HuH-7.5 (cell line): ENCODE data around the gene LUC7L3.
"Not testable (repeated sequence)": the region's sequence is repeated elsewhere in the genome, so short reads cannot be mapped to it uniquely, and the experiment has no call there.

Source experiments
- DNase-seq: peaks from one replicate; pipeline ENCODE4 v3.0.0; 2011; ENCODE audit warnings: low spot score

The LUC7L3 gene

GRCh38 chr17:50719144-50719923 is at the start of gene LUC7L3:
Gene LUC7L3, plus strand, starts transcription at chr17:50719603. Its CDS starts 130 bp downstream, at chr17:50719733.
- DNase-seq, result peak; percentile 89

- DNase-seq, result no peak
These were observed 47.3 kb upstream of the LUC7L3 start for GRCh38 chr17:50672071-50672470.

- DNase-seq, result no peak
These were observed 46.4 kb upstream of the LUC7L3 start for GRCh38 chr17:50672831-50673551.

- no peak for DNase-seq
These were observed 44.2 kb upstream of the LUC7L3 start for GRCh38 chr17:50675190-50675589.

GRCh38 chr17:50675627-50676026 is 43.8 kb upstream of the LUC7L3 start:
- DNase-seq, result no peak

- DNase-seq, result no peak
These were observed 43.1 kb upstream of the LUC7L3 start for GRCh38 chr17:50676065-50676975.

GRCh38 chr17:50677851-50678375 is 41.5 kb upstream of the LUC7L3 start:
- DNase-seq, result no peak

GRCh38 chr17:50679008-50679544 is 40.3 kb upstream of the LUC7L3 start:
- no peak for DNase-seq

GRCh38 chr17:50680126-50680525 is 39.3 kb upstream of the LUC7L3 start:
- DNase-seq, result no peak

- not testable (repeated sequence) for DNase-seq
These were observed 38.7 kb upstream of the LUC7L3 start for GRCh38 chr17:50680543-50681262.

- peak; percentile 59 for DNase-seq
These were observed 37.9 kb upstream of the LUC7L3 start for GRCh38 chr17:50681263-50682200.

- DNase-seq, result no peak
These were observed 37.0 kb upstream of the LUC7L3 start for GRCh38 chr17:50682441-50682840.

- no peak for DNase-seq
These were observed 36.5 kb upstream of the LUC7L3 start for GRCh38 chr17:50682938-50683337.

- DNase-seq, result no peak
These were observed 35.7 kb upstream of the LUC7L3 start for GRCh38 chr17:50683434-50684287.

- no peak for DNase-seq
These were observed 35.2 kb upstream of the LUC7L3 start for GRCh38 chr17:50684288-50684611.

GRCh38 chr17:50684612-50685333 is 34.6 kb upstream of the LUC7L3 start:
- DNase-seq, result peak; percentile 93

GRCh38 chr17:50685334-50685665 is 34.1 kb upstream of the LUC7L3 start:
- no peak for DNase-seq

GRCh38 chr17:50685691-50686493 is 33.5 kb upstream of the LUC7L3 start:
- no peak for DNase-seq
